H1 (cell line): ENCODE results near the gene ZNF846. TPM values are rescaled to one million over a fixed set of nuclear protein-coding genes. Genes with fewer than 3 reads are reported as not detected.

ENCODE experiments used
- BACH1 ChIP-seq: IDR thresholded peaks from 2 replicates; pipeline ENCODE4 v1.6.1; 2012; ENCODE audit warnings: low read length, improper control_type of control experiment
- BCL11A ChIP-seq, 2 experiments: IDR thresholded peaks; one replicate each; pipeline ENCODE4 v1.6.1; 2011; ENCODE audit warnings: low read depth in 2 of 2, low read length in 2 of 2, mild to moderate bottlenecking in 2 of 2
- CHD1 ChIP-seq: IDR thresholded peaks from 2 replicates; pipeline ENCODE4 v1.6.1; 2012; ENCODE audit warnings: low read depth, low read length, improper control_type of control experiment
- EP300 ChIP-seq, 2 experiments: IDR thresholded peaks; 1 replicate in 1 of 2; 2 replicates in 1 of 2; pipeline ENCODE4 v1.6.1; 2011 to 2012; ENCODE audit warnings: low read depth in 2 of 2, low read length in 2 of 2, mild to moderate bottlenecking in 2 of 2, borderline replicate concordance in 1 of 2, inconsistent platforms in 1 of 2, moderate library complexity in 1 of 2
- EZH2 ChIP-seq: fragments of 200-600 bp; sonication (generic); IDR thresholded peaks from 2 replicates; pipeline ENCODE4 v1.7.1; 2012; ENCODE audit warnings: low read depth, mild to moderate bottlenecking, moderate library complexity, low read length, inconsistent platforms; ENCODE audit not compliant: severe bottlenecking
- FOSL1 ChIP-seq: IDR thresholded peaks from 2 replicates; pipeline ENCODE4 v1.6.1; 2011; ENCODE audit warnings: mild to moderate bottlenecking, low read depth, low read length, moderate library complexity; ENCODE audit not compliant: insufficient read depth
- GTF2F1 ChIP-seq: IDR thresholded peaks from 2 replicates; pipeline ENCODE4 v1.6.1; 2012; ENCODE audit warnings: low read depth, low read length, improper control_type of control experiment, borderline replicate concordance
- NRF1 ChIP-seq: IDR thresholded peaks from 2 replicates; pipeline ENCODE4 v1.6.1; 2011; ENCODE audit warnings: mild to moderate bottlenecking, low read depth, low read length, improper control_type of control experiment
- PHF8 ChIP-seq: fragments of 200-600 bp; sonication (generic); conservative IDR thresholded peaks from 2 replicates; pipeline ENCODE4 v1.7.1; 2012; ENCODE audit warnings: low read depth, mild to moderate bottlenecking, inconsistent platforms, low read length, moderate library complexity
- RXRA ChIP-seq: IDR thresholded peaks from 2 replicates; pipeline ENCODE4 v1.6.1; 2011; ENCODE audit warnings: low read depth, mild to moderate bottlenecking, low read length, moderate library complexity; ENCODE audit not compliant: insufficient read depth
- SP1 ChIP-seq: IDR thresholded peaks from 2 replicates; pipeline ENCODE4 v1.6.1; 2011; ENCODE audit warnings: low read depth, low read length
- polyA plus RNA-seq, 7 experiments: library from polyadenylated mRNA; depleted of rRNA in 3 of 7; stranded (reverse) in 5 of 7; unstranded in 2 of 7; fragments of >200 nt in 5 of 7; fragments of 200-250 nt in 2 of 7; gene quantifications; 1 replicate in 5 of 7; 2 replicates in 1 of 7; 4 replicates in 1 of 7; pipeline versions ENCODE4 v1.2.1 to v1.2.3, GENCODE V29; 2011 to 2013; ENCODE audit warnings: missing spikeins in 2 of 7, mixed read lengths in 2 of 7
- total RNA-seq: library from RNA; stranded (reverse); fragmentation: NEBNext Ultra II Directional; extraction: Animal tissue kit (Norgen Biotek cat#: 25700); gene quantifications from 2 replicates; pipeline ENCODE4 v1.2.1, GENCODE V29; 2021

ZNF846 gene
- total and polyA plus RNA-seq, 2 of the 8 experiments (the other 6 are each of a cell fraction or from before 2014, with no cell fraction given): 4.5 to 9.0 TPM

DNA sequence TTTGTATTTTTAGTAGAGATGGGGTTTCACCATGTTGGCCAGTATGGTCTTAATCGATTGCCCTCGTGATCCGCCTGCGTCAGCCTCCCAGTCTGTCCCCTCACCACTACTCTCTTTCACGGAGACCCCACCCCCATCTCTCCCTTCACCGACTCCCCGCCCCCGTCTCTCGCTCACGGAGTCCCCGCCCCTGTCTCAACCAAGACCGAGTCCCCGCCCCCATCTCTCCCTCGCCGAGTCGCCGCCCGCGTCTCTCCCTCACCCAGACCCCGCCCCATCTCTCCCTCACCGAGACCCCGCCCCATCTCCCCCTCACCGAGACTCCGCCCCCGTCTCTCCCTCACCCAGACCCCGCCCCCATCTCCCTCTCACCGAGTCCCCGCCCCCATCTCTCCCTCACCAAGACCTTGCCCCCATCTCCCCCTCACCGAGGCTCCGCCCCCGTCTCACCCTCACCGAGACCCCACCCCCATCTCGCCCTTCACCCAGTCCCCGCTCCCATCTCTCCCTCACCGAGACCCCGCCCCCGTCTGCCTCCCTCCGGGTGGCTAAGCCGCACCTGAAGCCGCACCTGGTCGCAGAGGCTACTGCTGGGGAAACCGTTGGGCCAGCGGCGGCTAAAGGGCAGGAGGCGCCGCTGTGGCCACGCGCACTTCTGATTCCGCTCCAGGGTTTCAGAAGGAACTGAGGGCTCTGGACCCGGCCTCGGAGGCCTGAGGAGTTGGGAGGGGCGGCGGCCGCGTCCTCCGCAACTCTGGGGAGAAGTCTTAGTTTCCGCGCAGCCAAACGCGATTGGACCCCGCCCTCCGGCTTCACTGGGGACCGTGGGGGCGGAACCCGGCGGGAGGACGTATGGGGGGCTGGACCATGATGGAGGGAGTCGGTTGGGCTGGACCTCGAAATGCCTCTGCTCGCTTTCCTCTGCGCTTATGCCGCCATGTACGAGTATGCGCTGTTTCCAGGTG lies 17.1 kb upstream of the ZNF846 start (continued):
- TF ChIP-seq RXRA: no peak
- TF ChIP-seq NRF1: no peak
- TF ChIP-seq CHD1: 0 out of 2 replicates have a peak, but pooled peaks have one; percentile 53
- TF ChIP-seq BACH1: no peak
- TF ChIP-seq EP300 (IDR thresholded peaks at IDR 0.05; ENCODE audit: borderline replicate concordance in 1 of 2, low read depth in 2 of 2, low read length in 2 of 2): 0 out of 3 replicates have a peak, but pooled peaks of 1 of the 2 experiments have one; percentile 28
- no peak for TF ChIP-seq FOSL1
- peak; percentile 45; the same call in 1 of the 2 replicates for TF ChIP-seq GTF2F1
- no peak for TF ChIP-seq BCL11A (IDR thresholded peaks at IDR 0.05; ENCODE audit: low read depth in 2 of 2, low read length in 2 of 2)
- no peak for TF ChIP-seq EZH2
- TF ChIP-seq SP1: no peak
- peak; percentile 97 for TF ChIP-seq PHF8
